Cardiac ventricle fibroblast (primary cell): Measurements from ENCODE around the gene PPP5C. TPM values are rescaled to one million over a fixed set of nuclear protein-coding genes. Genes with fewer than 3 reads are reported as not detected.

Experiments used
- total RNA-seq: library from RNA; depleted of rRNA; stranded (reverse); fragments of >200 nt; gene quantifications from 2 replicates; pipeline ENCODE4 v1.2.3, GENCODE V29; 2015

Gene PPP5C, protein sequence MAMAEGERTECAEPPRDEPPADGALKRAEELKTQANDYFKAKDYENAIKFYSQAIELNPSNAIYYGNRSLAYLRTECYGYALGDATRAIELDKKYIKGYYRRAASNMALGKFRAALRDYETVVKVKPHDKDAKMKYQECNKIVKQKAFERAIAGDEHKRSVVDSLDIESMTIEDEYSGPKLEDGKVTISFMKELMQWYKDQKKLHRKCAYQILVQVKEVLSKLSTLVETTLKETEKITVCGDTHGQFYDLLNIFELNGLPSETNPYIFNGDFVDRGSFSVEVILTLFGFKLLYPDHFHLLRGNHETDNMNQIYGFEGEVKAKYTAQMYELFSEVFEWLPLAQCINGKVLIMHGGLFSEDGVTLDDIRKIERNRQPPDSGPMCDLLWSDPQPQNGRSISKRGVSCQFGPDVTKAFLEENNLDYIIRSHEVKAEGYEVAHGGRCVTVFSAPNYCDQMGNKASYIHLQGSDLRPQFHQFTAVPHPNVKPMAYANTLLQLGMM
- 42.2 and 68.0 TPM in 2 replicates for total RNA-seq

GRCh38 chr19:46346821-46347571 lies at the start of gene PPP5C:
TSS of gene PPP5C (plus strand) at chr19:46347087. CDS start at chr19:46347097, 10 bp downstream.

GRCh38 chr19:46413262-46414031 lies 66.6 kb downstream of the PPP5C start, which contains the start of gene CCDC8:
TSS of gene CCDC8 (minus strand) at chr19:46413564. CDS start at chr19:46412810, 754 bp downstream.

GRCh38 chr19:46428239-46429135 lies 81.6 kb downstream of the PPP5C start, which contains the start of gene PNMA8C:
TSS of gene PNMA8C (minus strand) at chr19:46428936. CDS start at chr19:46428359, 577 bp downstream.

Other genes with a start within 250 kb of the PPP5C start
- gene IGFL3, start 222.4 kb upstream of the PPP5C start, total RNA-seq, result not detected in 2 replicates
- gene IGFL2, start 198.8 kb upstream of the PPP5C start, total RNA-seq, result not detected in 2 replicates
- gene IGFL1, start 117.3 kb upstream of the PPP5C start, total RNA-seq, result not detected in 2 replicates
- 12.2 and 32.0 TPM in 2 replicates for gene HIF3A, start 50.0 kb upstream of the PPP5C start, total RNA-seq
- gene CCDC8, start 66.5 kb downstream of the PPP5C start, total RNA-seq, result 59.9 and 62.5 TPM in 2 replicates
- 0.05 TPM in 1 of 2 replicates, not detected in the other for gene PNMA8C, start 81.8 kb downstream of the PPP5C start, total RNA-seq
- gene PNMA8A, start 124.5 kb downstream of the PPP5C start, total RNA-seq, result 4.1 and 5.6 TPM in 2 replicates
- 3.4 and 4.1 TPM in 2 replicates for gene PNMA8B, start 148.8 kb downstream of the PPP5C start, total RNA-seq